GM12874 (cell line): ENCODE results near the gene GADD45A.

Experiments
- TF ChIP-seq, protein P1 (sequence below): IDR thresholded peaks from 2 replicates; pipeline ENCODE4 v1.5.1; 2011; ENCODE audit warnings: low read depth, mild to moderate bottlenecking, control low read depth, low read length, moderate library complexity; ENCODE audit not compliant: insufficient read depth

GADD45A gene

DNA sequence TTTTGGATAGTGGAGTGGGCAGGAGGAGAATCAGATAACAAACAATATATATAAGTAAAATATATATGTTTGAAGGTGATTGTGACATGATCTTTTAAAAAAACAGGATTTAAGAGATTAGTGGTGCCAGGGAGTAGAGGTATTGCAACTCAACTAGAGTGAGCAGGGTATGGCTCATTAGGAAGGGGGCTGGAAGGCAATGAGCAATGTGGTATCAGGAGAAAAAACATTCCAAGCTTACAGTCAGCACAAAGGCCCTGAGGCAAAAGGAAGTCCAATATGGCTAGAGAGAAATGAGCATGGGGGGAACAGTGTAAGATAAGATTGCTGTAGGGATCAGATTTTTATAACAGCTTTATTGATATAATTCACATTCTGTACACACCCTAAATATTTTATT, 5.3 kb upstream of the GADD45A start:
- TF ChIP-seq, protein P1, sequence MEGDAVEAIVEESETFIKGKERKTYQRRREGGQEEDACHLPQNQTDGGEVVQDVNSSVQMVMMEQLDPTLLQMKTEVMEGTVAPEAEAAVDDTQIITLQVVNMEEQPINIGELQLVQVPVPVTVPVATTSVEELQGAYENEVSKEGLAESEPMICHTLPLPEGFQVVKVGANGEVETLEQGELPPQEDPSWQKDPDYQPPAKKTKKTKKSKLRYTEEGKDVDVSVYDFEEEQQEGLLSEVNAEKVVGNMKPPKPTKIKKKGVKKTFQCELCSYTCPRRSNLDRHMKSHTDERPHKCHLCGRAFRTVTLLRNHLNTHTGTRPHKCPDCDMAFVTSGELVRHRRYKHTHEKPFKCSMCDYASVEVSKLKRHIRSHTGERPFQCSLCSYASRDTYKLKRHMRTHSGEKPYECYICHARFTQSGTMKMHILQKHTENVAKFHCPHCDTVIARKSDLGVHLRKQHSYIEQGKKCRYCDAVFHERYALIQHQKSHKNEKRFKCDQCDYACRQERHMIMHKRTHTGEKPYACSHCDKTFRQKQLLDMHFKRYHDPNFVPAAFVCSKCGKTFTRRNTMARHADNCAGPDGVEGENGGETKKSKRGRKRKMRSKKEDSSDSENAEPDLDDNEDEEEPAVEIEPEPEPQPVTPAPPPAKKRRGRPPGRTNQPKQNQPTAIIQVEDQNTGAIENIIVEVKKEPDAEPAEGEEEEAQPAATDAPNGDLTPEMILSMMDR = no peak

DNA sequence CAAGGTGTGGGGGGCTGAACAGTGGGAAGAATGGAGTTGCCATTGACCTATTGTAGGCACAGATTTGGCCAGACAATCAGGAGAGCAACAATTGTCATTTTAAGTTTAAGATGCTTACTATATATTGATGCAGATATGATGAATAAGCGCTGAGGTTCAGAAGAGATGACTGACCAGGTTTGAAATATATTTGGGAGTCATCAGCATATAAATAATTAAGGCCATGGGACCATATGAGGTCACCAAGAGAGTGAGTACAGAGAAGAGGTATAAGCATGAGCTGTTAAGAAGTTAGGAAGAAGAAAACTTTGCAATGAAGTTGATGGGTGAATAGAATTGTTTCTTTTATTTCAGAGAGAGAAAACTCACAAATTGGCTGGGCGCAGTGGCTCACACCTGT, 4.5 kb upstream of the GADD45A start:
- TF ChIP-seq, protein P1 = no peak

DNA sequence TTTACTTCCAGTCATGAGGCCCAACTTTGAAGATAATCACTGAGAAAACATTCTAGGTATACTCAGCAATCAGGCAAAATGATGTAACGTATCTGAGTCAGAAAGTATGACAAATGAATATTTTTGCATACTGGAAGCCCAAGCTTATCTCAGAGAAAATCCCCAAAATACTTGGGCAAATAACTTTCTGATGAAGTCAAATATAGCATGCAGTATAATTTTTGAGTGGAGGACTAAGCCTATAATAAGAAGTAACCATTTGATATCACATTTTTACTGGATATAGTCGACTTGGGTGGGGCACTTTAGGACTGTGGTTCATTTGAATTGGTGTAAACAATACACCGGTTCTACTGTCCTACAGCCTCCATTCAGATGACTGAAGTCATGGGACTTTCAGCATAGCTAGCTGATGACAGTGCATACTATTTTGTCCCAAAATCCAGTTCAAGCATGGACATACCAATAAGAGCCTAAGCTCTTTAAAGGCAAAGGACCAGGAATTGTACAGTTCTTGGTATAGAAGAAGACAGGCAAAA, 2.3 kb upstream of the GADD45A start:
- TF ChIP-seq, protein P1 = no peak

DNA sequence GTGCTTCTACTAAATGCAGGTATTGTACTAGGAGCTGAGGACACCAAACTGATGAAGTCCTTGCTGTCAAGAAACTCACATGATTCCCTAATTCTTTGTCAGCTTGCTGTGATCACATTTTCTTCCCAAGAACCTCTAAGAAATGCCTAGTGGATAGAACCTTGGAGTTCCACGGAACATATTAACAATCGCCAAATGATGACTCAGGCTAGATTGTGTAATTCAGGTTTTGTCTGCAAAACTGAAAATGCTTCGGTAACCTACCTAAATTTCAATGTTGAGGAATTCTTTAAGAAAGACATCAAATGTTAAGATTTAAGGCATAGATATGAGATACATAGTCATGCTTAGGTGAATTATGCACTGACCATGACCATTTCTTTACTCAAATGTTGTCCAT, 1.7 kb upstream of the GADD45A start:
- TF ChIP-seq, protein P1 = no peak

DNA sequence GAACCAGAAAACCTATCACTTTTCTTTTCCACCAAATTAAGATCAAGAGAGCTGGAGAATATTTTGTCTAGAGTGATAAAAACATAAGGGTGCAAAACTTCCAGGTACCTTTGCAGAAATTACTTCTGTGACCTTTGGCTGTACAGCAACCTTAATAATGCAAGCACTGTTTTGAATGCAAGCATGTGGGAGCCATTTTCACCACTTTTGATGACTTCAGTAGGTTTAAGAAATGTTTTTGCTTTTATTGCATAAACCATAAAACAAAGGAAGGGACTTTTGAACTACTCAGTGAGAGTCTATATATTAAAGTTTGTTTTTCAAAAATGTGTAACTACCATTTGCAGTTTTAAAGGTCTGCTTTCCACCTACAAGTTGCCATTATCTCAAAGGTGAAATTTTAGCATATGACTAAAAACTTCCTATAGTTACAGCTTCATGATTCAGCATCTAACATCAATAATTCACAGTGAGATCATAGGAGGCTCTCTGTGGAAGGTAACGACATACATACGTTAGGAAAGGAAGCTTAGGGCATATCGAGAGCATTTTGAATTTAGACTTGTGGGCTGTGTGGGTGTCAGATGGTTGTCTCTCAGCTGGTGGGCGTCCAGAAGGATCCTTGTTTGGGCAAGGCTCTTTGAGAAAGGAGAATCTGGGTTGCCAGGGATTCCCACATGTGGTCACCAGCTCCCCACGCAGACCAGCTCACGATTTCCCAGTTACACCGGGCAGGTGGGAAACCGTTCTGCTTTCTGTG, 1.1 kb upstream of the GADD45A start:
- TF ChIP-seq, protein P1 = no peak

DNA sequence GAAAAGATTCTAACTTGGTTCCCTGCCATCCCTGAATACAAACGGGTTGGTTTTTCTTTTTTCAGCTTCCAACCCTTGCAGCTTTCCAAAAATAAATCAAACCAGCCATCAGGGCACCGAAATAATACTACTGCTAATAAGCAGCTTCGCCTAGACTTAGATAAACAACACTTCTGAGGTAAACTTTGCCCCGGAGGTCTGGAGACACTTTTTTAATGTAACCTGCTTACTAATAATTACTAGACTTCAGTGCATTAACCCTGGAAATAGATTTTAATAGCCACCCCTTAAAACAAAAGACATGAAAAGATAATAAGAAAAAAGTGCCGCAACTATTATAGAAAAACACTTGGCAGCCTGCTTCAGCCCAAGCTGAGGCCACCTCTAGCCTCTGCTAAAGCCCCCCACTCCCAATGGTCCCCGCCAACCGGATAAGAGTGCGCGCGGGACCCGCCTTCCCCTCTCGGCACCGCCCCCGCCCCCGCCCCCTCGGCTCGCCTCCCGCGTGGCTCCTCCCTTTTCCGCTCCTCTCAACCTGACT, 405 bp upstream of the GADD45A start:
- TF ChIP-seq, protein P1 = no peak

DNA sequence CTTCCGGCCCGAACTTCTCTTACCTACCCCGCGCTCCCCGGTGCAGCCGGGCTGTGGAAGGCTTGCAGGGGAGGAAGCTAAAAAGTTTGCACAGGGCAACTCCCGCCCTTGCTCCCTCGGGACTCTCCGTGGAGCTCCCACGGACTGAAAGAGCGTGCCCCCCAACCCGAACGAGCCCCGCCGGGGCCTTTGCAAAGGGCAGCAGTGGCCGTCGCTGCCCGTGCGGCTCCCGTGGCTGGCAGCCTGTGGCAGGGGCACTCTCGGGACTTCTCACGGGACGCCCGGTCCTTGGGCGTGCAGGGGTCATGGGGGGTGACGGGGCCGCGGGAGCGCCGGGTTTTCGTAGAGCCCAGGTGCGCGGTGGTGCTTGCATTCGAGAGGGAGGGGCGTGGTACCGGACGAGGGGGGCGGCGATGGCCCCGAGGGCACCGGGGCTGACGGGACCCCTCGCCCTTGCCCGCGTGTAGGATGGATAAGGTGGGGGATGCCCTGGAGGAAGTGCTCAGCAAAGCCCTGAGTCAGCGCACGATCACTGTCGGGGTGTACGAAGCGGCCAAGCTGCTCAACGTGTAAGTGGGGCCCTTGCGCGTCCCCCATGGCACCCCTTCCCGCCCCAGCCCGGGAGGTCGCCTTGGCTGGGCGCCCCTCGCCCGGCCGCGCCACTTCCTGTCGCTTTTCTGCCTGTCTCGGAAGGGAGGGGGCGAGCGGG, 711 bp downstream of the GADD45A start:
- TF ChIP-seq, protein P1 = no peak
